ENCODE measurements around the gene PXMP4.

Gene PXMP4

GRCh38 chr20:33740189-33740588 is 20.1 kb upstream of the PXMP4 start:
- H3K4me3 ChIP-seq (ENCODE audit: low read depth in 1 of 2, low read length in 1 of 2), result no peak overlapping the region
- H3K9me3 ChIP-seq, result no peaks in the 10 kb centered on the region
- H3K27me3 ChIP-seq, result no peaks in the 10 kb centered on the region
- peaks cover 3% of the 10 kb centered on the region for H3K36me3 ChIP-seq
- H3K27ac ChIP-seq, result no peak overlapping the region
- TF ChIP-seq CTCF (IDR thresholded peaks at IDR 0.05), result no peak
- no peaks in the 10 kb centered on the region for H3K4me1 ChIP-seq (ENCODE audit: control insufficient read depth in 1 of 2, insufficient read depth in 1 of 2, low read depth in 1 of 2, low read length in 1 of 2)

- no peak overlapping the region for H3K27ac ChIP-seq
- no peaks in the 10 kb centered on the region for H3K9me3 ChIP-seq
- H3K27me3 ChIP-seq, result no peaks in the 10 kb centered on the region
- H3K36me3 ChIP-seq, result no peaks in the 10 kb centered on the region
- TF ChIP-seq CTCF (IDR thresholded peaks at IDR 0.05), result no peak
- H3K4me3 ChIP-seq (ENCODE audit: low read depth in 1 of 2, low read length in 1 of 2), result no peak overlapping the region
- H3K4me1 ChIP-seq (ENCODE audit: control insufficient read depth in 1 of 2, insufficient read depth in 1 of 2, low read depth in 1 of 2, low read length in 1 of 2), result peaks cover 3 to 5% of the 10 kb centered on the region in 2 experiments
Measured at GRCh38 chr20:33739493-33739892, 19.4 kb upstream of the PXMP4 start.

GRCh38 chr20:33736962-33737361 is 16.9 kb upstream of the PXMP4 start:
- no peaks in the 10 kb centered on the region for H3K27me3 ChIP-seq
- H3K36me3 ChIP-seq, result no peaks in the 10 kb centered on the region
- H3K4me3 ChIP-seq (ENCODE audit: low read depth in 1 of 2, low read length in 1 of 2), result no peak overlapping the region
- TF ChIP-seq CTCF (IDR thresholded peaks at IDR 0.05), result no peak
- no peaks in the 10 kb centered on the region for H3K9me3 ChIP-seq
- no peak overlapping the region for H3K27ac ChIP-seq
- peaks cover 25 to 26% of the 10 kb centered on the region in 2 experiments for H3K4me1 ChIP-seq (ENCODE audit: control insufficient read depth in 1 of 2, insufficient read depth in 1 of 2, low read depth in 1 of 2, low read length in 1 of 2)

DNA sequence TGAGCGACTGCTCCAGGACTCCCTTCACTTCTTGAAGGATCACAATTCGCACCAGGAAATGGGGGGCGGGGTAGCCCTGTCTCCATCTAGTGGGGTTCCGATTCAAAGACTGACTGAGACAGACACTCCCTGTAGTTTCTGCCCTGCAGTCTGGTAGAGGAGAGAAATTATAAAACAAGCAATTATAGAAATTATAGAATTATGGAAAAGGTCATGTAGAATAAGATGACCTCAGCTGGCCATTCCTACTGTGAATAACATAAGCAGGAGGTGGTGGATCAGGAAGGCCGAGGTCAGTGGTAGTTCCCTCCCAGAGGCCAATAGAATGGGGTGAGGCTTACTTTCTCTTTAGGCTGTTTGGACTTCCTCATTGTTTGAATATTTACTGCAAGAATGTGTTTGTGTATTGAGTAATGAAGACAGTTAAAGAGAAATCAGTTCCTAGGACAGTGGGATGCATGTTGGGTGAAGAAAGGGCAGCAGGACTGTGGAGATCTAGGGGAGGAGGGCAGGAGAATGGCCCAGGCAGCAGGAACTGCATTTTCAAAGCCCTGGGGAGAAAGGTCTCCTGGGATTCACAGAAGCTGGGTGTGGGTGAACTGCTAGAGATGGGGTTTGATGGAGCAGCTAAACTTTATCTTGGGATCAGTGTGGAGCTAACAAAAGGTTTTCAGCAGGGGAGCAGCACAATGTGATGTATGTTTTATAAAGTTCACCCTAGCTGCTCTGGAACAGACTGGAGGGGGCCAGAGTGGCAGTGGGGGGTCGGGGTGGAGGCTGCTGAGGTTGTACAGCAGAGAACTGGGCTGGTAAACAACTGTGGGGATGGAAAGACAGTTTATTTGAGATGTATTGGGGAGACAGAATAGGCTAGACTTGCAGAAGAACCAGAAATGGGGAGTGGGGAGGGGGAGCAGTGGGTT is 13.8 kb upstream of the PXMP4 start:
- H3K27me3 ChIP-seq, result no peaks in the 10 kb centered on the region
- no peaks in the 10 kb centered on the region for H3K9me3 ChIP-seq
- H3K27ac ChIP-seq, result peak overlapping the region; percentile 97
- no peaks in the 10 kb centered on the region for H3K36me3 ChIP-seq
- peak overlapping the region; percentile 70 to 96 for H3K4me3 ChIP-seq (ENCODE audit: low read depth in 1 of 2, low read length in 1 of 2)
- no peak for TF ChIP-seq CTCF (IDR thresholded peaks at IDR 0.05)
- peaks cover 32 to 35% of the 10 kb centered on the region in 2 experiments for H3K4me1 ChIP-seq (ENCODE audit: control insufficient read depth in 1 of 2, insufficient read depth in 1 of 2, low read depth in 1 of 2, low read length in 1 of 2)

DNA sequence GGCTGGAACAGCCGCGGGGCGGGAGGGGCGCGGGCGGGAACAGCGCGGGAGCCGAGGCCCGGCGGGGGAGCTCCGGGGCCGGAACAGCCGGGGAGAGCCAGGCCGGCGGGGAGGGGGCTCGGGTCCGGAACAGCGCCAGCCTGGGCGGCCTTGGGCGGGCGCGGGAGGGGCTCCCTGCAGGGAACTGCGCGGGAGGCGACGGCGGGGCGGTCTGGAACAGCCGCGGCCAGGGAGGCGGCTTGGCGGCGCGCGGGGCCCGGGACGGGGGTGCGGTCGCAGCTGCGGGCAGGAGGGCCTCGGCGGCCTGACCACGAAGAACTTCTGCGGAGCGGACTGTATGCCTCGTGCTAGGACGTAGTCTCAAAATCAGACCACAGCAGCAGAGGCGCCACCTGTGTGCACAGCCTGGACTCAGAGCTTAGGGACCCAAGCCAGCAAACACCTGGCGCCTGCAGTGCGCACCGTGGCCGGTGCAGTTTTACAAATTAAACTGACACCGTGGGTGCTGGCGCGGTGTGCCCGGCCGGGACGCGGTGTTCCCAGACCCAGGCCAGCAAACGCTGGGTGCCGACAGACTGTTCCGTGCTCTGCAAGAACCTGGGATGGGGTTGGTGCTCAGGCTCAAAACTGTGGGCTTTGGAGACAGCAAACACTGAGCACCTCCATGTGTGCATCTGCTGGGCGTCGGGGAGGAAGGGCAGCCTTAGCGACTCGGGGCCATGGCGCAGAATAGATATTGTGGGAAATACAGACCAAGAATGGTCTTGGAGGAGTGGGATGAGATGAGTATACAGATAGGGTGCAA is 12.3 kb upstream of the PXMP4 start:
- peak overlapping the region; percentile 97 for H3K27ac ChIP-seq

More for the DNA sequence above, 12.3 kb upstream of the PXMP4 start:
- Histone ChIP-seq H3K4me1 (ENCODE audit: control insufficient read depth in 1 of 2, insufficient read depth in 1 of 2, low read depth in 1 of 2, low read length in 1 of 2) (peaks cover 32 to 35% of the 10 kb centered on the region in 2 experiments), H3K27me3 (no peaks in the 10 kb centered on the region), H3K4me3 (ENCODE audit: low read depth in 1 of 2, low read length in 1 of 2) (peak overlapping the region; percentile 70 to 96), H3K36me3 (no peaks in the 10 kb centered on the region), H3K9me3 (no peaks in the 10 kb centered on the region)
- TF ChIP-seq CTCF (IDR thresholded peaks at IDR 0.05), result no peak

Data from neutrophil (primary cell).